GM12878 (cell line): Measurements from ENCODE around the gene SLC35E1. TPM values are rescaled to one million over a fixed set of nuclear protein-coding genes. Genes with fewer than 3 reads are reported as not detected.
A peak's percentile ranks its signal among the peaks of the same experiment; 100 is the strongest.

ENCODE experiments used
- CBFB ChIP-seq: IDR thresholded peaks from 2 replicates; pipeline ENCODE4 v1.6.1; 2016; ENCODE audit warnings: antibody characterized with exemption, low read depth
- CUX1 ChIP-seq: IDR thresholded peaks from 2 replicates; pipeline ENCODE4 v1.6.1; 2012; ENCODE audit warnings: improper control_type of control experiment, low read depth, low read length; ENCODE audit not compliant: insufficient replicate concordance
- E2F4 ChIP-seq: IDR thresholded peaks from 2 replicates; pipeline ENCODE4 v1.6.1; 2012; ENCODE audit warnings: low read depth, low read length, improper control_type of control experiment
- HSF1 ChIP-seq: fragments of 150-350 bp; IDR thresholded peaks from 2 replicates; pipeline ENCODE4 v1.6.1; 2014; ENCODE audit warnings: mild to moderate bottlenecking, low read depth, low read length
- IKZF2 ChIP-seq, 2 experiments: fragments of 450-650 bp; IDR thresholded peaks; 2 replicates each; pipeline ENCODE4 v1.6.1; 2017; ENCODE audit warnings: mild to moderate bottlenecking in 2 of 2, moderate library complexity in 2 of 2
- NFXL1 ChIP-seq: fragments of 450-650 bp; IDR thresholded peaks from 2 replicates; pipeline ENCODE4 v1.6.1; 2017; ENCODE audit warnings: antibody characterized with exemption, mild to moderate bottlenecking, borderline replicate concordance
- PKNOX1 ChIP-seq: fragments of 450-650 bp; IDR thresholded peaks from 2 replicates; pipeline ENCODE4 v1.6.1; 2016; ENCODE audit warnings: mild to moderate bottlenecking
- RUNX3 ChIP-seq: IDR thresholded peaks from 2 replicates; pipeline ENCODE4 v1.6.1; 2012; ENCODE audit warnings: low read length, inconsistent platforms
- SMAD5 ChIP-seq: IDR thresholded peaks from 2 replicates; pipeline ENCODE4 v1.6.1; 2016; ENCODE audit warnings: antibody characterized with exemption, low read depth
- SMARCA5 ChIP-seq: fragments of 450-650 bp; IDR thresholded peaks from 2 replicates; pipeline ENCODE4 v1.6.1; 2017; ENCODE audit warnings: mild to moderate bottlenecking
- ZBTB40 ChIP-seq: fragments of 450-650 bp; IDR thresholded peaks from 2 replicates; pipeline ENCODE4 v1.6.1; 2016; ENCODE audit warnings: mild to moderate bottlenecking, moderate library complexity, borderline replicate concordance
- polyA plus RNA-seq, 11 experiments: library from polyadenylated mRNA; depleted of rRNA in 4 of 11; unstranded in 6 of 11; stranded (reverse) in 5 of 11; fragments of >200 nt; fragmentation: Nextera tagmentation in 4 of 11; fragmentation: Illumina TruSeq in 1 of 11; extraction: Ambion mirVana in 4 of 11; extraction: Trizol in 1 of 11; gene quantifications; 1 replicate in 1 of 11; 2 replicates in 10 of 11; pipeline versions ENCODE4 v1.2.1 to v1.2.3, GENCODE V29; 2011 to 2016; ENCODE audit warnings: inconsistent platforms in 2 of 11, missing spikeins in 2 of 11, low read depth in 1 of 11
- total RNA-seq, 4 experiments: library from RNA; depleted of rRNA in 3 of 4; stranded (reverse); fragments of >200 nt in 3 of 4; fragmentation: Illumina TruSeq in 1 of 4; extraction: Trizol in 1 of 4; gene quantifications; 2 replicates each; pipeline versions ENCODE4 v1.2.1 to v1.2.3, GENCODE V29; 2013 to 2021

SLC35E1 gene
- total and polyA plus RNA-seq, 10 of the 15 experiments (the other 5 are each of a cell fraction or from before 2014, with no cell fraction given) = 11.3 to 37.7 (median 22.1) TPM

GRCh38 chr19:16584248-16585093, 12.3 kb upstream of the SLC35E1 start (continued):
- TF ChIP-seq HSF1 = no peak
- no peak for TF ChIP-seq E2F4
- peak; percentile 97 for TF ChIP-seq PKNOX1
- TF ChIP-seq CUX1 = peak; percentile 94
- TF ChIP-seq NFXL1 = no peak
- no peak for TF ChIP-seq RUNX3
- peak; percentile 57; the same call in 1 of the 2 replicates for TF ChIP-seq SMAD5
- peak; percentile 90 to 91 for TF ChIP-seq IKZF2 (IDR thresholded peaks at IDR 0.05)
- peak; percentile 46; the same call in 1 of the 2 replicates for TF ChIP-seq CBFB
- peak; percentile 52; the same call in 1 of the 2 replicates for TF ChIP-seq ZBTB40
- TF ChIP-seq SMARCA5 = no peak
